ENCODE measurements around the gene NUTM1. TPM values are rescaled to one million over a fixed set of nuclear protein-coding genes. Genes with fewer than 3 reads are reported as not detected.
"Not testable (repeated sequence)": the region's sequence is repeated elsewhere in the genome, so short reads cannot be mapped to it uniquely, and the experiment has no call there.

The NUTM1 gene
- polyA plus RNA-seq, 3 donors, result 0.03 to 0.12 (median 0.05) TPM

DNA sequence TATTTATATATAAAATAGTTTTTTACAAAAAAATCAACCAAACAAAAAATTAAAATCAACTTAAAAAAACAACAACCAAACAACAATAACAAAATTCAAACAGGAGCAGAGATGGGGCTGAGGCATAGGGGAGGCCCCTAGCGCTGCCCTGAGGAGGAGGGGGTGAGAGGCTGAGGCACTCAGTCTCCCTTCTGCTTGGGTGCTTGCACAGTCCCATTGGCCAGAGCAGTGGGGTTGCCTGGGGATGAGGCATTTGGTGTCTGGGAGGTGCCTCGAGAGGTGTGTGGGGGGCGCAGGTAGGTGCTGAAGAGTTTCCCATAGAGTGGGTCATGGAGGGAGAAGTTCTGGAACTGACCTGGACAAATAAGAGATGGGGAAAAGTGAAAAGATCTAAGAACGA is 15.8 kb downstream of the NUTM1 start:
- no peak for DNase-seq (ENCODE audit: extremely low read depth in 1 of 11, low read depth in 9 of 11, low spot score in 4 of 11)

DNA sequence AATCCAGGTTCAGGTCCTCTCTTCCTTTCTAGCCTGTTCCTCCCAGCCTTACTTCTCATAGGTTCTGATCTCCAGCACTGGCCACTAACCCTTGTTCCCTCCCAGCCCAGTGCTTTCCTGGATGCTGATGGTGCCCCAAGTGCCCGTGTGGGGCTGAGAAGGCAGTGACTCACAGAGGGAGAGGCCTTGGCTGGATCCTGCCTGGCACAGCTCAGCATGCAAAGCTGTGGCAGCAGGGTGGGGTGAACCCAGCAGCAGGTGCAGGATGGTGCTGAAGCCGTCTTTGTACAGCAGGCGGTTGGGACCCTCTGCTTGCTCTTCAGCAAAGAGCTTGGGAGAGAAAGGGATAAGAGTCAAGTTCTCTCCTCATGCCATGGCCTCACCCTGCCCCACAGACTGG is 16.3 kb downstream of the NUTM1 start:
- no peak for DNase-seq (ENCODE audit: extremely low read depth in 1 of 11, low read depth in 9 of 11, low spot score in 4 of 11)

DNA sequence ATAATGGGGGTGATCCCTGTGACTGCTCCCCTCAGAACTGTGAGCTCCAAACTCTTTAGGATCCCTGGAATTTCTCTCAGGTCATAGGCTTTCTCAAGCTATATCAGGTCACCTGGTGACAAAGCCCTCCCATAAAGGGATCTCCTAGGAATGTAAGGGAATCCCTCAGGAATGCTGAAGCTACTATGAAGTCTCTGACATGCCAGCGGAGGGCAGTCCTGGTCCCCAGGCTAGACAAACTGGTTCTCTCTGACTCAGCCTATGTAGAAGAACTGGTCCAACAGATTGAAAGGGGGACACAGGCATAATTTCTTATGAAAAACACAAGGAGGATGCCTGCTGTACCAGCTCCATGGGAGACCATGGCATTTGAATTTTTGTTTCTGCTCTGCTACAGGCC is 17.2 kb downstream of the NUTM1 start:
- no peak for DNase-seq (ENCODE audit: extremely low read depth in 1 of 11, low read depth in 9 of 11, low spot score in 4 of 11)

DNA sequence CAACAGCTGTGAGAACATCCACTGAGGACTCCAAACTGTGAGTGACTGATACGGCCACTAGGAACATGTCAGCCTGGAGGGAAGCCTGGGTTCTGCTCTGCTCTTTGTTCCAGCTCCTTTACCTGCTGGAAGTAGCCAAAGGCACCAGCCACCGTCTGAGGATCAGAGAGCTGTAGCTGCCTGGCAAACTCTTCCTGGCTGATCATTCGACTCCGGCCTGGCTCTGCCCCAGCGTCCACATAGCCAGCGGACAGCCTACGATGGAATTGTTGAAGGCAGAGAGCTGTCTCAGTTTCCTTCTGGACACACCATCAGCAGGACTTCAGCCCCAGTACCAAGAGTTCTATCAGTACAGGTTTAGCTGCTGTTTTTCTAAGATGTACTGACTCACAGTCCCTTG is 18.2 kb downstream of the NUTM1 start:
- DNase-seq (ENCODE audit: extremely low read depth in 1 of 11, low read depth in 9 of 11, low spot score in 4 of 11), result no peak

DNA sequence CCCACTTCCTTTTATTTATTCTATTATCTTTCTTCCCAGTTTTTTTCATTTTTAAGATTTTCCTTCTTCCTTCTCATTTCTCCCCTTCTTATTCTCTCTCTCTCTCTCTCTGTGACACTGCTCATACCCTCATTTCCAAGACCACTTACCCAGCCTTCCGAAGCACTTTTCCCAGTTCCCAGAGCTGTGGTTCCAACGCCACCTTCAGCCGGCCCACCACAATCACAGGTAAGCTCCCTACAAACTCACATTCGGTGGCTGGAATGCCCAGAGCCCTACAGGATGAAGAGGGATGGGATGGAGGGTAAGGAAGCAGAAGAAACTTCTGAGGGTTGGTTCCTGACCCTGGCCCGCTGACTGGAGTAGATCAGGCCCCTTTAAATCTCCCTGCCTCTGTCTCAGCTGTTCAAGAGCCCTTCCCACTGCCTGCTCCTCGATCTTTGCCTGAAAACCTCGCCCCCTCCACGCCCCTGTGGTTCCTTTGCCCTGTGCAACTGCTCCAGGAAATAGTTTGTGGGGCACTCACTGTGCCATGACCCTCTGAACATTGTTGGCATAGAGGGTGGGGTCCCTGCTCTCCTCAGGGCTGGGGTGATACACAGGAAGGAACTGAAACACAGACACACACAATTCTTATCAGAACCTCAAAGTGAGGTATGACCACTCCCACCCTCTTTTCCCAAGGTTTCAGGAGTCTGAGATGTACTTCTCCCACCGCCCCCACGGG is 19.1 kb downstream of the NUTM1 start:
- no peak for DNase-seq (ENCODE audit: extremely low read depth in 1 of 11, low read depth in 9 of 11, low spot score in 4 of 11)

DNA sequence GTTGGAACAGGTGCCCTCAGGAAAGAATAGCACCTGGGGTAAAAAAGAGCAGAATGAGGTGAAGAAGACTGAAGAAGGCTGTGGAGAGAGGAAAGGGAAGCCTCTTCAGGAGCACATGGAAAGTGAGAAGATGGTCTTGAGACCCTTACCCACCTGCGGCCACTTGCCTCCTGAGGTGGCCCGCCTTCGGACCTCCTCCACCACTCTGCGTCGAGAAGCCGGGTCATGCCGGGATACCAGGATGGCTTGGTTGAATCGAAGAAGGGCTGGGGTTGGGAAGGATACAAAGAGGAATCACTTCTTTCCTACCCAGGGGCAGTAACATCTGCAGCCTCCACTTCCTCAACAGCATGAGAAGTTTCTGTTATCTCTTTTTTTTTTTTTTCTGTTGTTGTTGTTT is 20.9 kb downstream of the NUTM1 start:
- no peak for DNase-seq (ENCODE audit: extremely low read depth in 1 of 11, low read depth in 9 of 11, low spot score in 4 of 11)

DNA sequence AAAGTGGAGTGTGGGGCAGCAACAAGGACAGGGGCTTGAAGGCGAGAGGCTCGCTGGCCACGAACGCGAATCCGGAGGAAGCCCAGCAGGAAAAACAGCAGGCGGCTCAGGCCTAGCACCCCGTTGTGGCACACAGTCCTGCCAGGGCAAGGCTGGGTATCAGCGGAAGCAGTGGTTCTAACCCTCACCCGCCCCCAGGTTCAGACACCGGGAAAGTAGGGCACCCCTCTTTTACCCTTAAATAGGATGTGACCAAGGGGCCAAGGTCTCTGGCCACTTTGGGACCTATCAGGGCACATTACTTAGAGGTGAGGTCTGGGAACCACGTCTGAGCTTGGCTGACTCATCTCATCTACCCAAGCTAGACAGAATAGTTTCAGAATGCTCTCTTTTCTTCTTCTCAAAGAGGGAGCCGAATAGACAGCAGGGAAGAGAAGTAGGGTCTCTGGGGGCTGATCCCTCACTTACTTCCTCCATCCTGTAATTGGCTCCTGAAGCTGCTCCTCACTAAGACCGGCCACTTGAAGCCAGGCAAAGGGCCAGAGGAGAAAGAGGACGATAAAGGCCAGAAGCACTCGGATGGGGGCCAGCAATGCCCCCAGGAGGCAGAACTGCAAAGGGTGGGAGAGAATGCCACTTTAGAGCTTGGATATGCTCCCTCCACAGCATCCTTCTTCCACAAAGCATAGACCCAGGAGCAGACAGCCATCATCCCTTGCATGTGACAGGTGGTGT is 22.1 kb downstream of the NUTM1 start:
- DNase-seq (ENCODE audit: extremely low read depth in 1 of 11, low read depth in 9 of 11, low spot score in 4 of 11), result no peak

DNA sequence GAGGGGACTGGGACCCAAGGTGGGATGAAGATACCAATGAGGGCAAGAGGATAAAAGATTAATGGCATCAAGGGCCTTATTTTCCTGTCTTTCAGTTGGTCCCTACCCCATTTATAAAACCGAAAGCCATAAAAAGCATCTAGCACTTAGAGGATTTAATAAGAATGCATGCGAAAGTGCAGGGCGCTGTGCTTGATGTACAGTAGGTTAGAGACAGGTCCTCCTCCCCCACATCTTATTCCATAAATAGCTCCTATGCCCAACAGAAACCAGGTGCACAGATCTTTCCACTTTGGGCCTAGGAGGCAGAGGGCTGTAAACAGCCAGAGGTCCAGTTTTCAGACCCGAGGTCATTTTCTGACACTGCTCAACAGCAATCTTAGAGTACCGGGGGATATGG is 22.7 kb downstream of the NUTM1 start:
- no peak for DNase-seq (ENCODE audit: extremely low read depth in 1 of 11, low read depth in 9 of 11, low spot score in 4 of 11)

DNA sequence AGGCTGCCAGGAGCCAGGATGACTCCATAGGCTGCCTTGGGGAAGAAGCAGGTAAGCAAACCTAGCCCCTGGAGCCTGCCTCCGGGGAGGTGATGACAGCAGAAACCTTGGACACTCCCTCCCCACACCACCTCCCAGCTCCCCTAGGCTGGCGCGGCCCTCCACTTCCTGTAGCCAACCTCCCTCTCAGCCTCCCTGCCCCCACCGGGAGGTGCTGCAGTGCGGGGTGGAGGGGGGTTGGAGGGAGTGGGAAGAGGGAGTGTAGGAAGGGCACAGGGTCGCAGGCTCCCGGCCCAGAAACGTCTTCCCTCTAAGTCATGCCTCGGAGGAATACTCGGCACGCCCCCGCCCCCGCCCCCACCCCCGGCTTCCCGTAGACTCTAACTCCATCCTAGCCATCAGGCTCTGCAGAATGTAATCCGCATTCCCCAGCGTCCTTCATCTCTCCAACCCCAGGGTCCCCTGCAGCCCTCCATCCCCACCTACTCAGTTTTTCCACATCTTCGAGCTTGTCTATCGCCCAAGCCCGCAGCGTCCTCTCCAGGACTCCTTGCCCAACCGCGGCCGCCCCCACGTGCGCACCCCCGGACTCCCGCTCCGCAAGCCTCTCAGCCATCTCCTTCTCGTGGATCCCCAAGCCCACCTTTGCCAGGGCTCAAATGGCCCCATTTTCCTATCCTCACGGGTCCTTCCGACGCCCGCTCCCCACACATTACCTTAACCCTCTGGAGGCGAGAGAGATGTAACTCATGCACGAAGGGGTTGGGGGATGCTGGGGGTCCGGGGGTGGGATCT is 23.4 kb downstream of the NUTM1 start:
- DNase-seq (ENCODE audit: extremely low read depth in 1 of 11, low read depth in 9 of 11, low spot score in 4 of 11), result peak in 9 of 11 donors; percentile 21 to 60 (median 51)

DNA sequence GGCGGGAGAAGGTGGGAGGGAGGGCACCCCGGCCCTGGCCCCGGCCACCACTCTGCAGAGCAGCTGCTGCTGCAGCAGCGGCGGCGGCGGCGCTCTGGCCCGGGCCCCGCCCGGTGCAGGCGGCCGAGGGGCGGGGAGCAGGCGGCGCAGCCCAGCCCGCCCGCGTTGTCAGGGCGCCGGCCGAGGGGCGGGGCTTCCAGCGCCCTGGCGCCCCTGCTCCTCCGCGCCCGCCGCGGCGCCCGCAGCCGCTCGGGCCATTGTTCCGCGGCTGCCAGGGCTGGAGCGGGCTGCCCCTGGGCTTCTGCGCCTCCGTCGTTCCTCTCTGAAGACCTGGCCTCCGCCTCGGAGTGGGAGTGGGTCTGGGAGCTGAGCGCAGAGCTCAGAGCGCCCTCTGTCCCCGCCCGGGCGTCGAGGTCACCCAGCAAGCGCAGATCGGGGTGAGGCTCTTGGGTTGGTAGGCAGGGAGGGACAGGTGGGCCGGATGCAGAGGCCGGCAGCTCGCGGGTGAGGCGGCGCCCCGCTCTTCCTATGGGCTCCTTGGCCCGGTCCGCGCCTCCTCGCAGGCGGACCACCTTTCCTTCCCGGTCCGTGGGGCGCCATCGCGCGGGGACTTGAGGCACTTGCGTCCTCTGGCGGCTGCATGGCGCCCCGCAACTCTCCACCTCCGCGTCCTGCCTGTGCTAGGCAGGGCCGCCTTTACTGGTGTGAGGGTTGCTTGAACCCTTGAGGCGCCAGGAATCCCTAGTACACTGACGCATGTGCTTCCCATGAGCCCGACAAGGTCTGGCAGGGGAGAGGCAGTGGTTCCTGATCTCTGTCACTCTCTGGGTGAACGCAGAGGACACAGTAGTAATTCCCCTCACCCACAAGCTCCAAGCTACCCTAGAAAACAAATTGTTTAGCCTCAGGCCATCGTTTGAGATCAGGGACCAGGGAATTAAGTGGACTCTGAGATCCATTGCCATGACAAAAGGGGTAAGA is 24.3 kb downstream of the NUTM1 start, which contains the start of gene LPCAT4:
TSS of gene LPCAT4 (minus strand) at position 96 of the 981 bp plus-strand sequence. CDS start 96 bp downstream, outside the sequence.
- DNase-seq (ENCODE audit: extremely low read depth in 1 of 11, low read depth in 9 of 11, low spot score in 4 of 11), result peak; percentile 70 to 86 (median 80)

DNA sequence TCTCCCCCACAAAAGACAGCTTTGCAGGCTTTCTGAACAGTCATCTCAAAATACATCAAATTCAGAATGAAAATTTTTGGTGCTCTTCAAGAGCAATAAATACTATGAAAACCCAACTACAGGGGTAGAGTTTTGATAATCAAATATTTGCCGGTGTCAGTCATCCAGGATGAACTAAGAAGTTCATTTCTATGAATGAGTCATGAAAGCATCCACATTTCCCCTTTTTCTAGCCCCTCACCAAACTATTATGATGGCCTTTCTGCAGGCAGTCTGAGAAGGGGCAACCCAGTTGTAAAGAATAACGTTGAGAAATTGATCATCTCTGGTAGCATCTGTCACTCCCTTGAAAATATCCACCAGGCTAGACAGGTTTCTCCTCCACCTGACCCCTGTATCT is 27.0 kb downstream of the NUTM1 start:
- no peak for DNase-seq (ENCODE audit: extremely low read depth in 1 of 11, low read depth in 9 of 11, low spot score in 4 of 11)

DNA sequence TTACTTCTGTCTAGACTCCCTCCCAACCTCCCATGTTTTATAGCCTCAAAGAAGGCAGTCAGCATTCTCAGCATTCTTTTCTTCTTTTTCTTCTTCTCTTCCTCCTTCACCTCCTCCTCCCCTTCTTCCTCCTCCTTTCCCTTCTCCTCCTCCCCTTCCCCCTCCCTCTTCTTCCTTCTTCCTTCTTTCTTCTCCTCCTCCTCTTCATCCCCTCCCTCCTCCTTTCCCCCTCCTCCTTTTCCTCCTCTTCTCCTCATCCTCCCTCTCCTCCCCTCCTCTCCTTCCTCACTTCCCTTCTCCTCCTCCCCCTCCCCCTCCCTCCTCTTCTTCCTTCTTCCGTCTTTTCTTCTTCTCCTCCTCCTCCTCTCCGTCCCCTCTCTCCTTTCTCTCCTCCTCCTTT is 27.5 kb downstream of the NUTM1 start:
- DNase-seq (ENCODE audit: extremely low read depth in 1 of 11, low read depth in 9 of 11, low spot score in 4 of 11), result no peak

DNA sequence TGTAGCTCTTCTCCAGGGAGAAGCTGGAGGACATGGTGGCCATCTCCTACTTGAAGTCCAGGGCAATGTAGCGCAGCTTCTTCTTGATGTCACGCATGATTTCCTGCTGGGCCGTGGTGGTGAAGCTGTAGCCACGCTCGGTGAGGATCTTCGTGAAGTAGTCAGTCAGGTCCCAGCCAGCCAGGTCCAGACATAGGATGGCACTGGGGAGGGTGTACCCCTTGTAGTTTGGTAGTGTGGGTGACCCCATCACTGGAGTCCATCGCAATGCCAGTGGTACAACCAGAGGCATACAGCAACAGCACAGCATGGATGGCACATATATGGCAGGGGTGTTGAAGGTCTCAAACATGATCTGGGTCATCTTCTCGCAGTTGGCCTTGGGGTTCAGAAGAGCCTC is 30.8 kb downstream of the NUTM1 start:
- DNase-seq (ENCODE audit: extremely low read depth in 1 of 11, low read depth in 9 of 11, low spot score in 4 of 11), result no peak

DNA sequence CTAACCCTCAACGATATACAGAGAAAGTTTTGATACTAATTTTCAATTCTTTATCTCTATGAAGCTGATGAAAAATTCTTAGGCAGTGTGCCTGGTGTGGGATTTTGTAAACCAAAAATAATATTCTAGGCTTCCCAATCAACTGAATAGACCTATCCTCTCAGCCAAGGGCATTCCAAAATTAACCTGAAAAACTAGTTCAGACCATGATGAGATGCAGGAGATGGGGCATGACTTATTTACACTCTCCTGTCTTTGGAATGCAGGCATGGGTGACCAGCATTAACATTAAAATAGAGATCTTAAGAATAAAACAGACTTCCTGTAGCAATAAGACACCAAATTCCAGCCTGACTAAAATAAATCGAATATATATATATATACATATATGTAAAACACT is 31.7 kb downstream of the NUTM1 start:
- DNase-seq (ENCODE audit: extremely low read depth in 1 of 11, low read depth in 9 of 11, low spot score in 4 of 11), result no peak

DNA sequence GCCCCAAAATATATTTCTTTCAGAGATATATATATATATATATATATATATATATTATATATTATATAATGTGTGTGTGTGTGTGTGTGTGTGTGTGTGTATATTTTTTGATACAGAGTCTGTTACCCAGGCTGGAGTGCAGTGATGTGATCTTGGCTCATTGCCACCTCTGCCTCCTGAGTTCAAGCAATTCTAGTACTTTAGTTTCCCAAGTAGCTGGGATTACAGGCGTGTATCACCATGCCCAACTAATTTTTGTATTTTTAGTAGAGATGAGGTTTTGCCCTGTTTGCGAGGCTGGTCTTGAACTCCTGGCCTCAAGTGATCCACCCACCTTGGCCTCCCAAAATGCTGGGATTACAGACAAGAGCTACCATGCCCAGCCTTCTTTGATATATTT is 32.4 kb downstream of the NUTM1 start:
- DNase-seq (ENCODE audit: extremely low read depth in 1 of 11, low read depth in 9 of 11, low spot score in 4 of 11), result not testable (repeated sequence)

DNA sequence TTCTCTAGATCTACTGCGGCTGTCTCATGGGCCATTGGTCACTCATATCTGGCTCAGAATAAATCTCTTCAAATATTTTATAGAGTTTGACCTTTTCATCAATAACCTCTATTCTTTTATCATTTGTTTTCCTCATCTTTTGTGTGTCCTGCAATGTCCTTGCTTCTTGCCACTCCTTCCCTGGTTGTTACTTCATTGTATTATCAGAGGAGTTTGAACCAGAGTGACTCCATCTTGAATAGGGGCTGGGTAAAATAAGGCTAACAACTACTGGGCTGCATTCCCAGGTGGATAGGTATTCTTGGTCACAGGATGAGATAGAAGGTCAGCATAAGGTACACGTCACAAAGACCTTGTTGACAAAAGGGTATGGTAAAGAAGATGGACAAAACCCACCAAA is 33.7 kb downstream of the NUTM1 start:
- no peak for DNase-seq (ENCODE audit: extremely low read depth in 1 of 11, low read depth in 9 of 11, low spot score in 4 of 11)

DNA sequence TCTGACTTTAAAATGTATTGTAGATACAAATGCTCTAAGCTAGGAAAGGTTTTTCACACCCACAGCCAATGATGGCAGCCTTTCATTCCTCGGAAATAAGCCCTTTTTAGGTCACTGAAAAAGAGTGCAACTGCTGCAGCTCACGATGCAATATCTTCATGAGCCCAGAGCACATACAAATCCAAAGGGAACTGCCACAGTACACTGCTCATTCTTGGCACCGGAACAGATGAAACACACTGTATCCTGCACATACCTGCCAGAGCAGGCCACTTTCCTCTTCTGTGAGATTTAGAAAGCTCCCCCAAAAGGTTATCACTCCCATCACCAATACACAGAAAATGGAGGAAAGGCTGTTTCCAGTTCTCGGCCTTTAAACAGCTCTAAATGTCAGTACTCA is 37.4 kb downstream of the NUTM1 start:
- not testable (repeated sequence) for DNase-seq (ENCODE audit: extremely low read depth in 1 of 11, low read depth in 9 of 11, low spot score in 4 of 11)

DNA sequence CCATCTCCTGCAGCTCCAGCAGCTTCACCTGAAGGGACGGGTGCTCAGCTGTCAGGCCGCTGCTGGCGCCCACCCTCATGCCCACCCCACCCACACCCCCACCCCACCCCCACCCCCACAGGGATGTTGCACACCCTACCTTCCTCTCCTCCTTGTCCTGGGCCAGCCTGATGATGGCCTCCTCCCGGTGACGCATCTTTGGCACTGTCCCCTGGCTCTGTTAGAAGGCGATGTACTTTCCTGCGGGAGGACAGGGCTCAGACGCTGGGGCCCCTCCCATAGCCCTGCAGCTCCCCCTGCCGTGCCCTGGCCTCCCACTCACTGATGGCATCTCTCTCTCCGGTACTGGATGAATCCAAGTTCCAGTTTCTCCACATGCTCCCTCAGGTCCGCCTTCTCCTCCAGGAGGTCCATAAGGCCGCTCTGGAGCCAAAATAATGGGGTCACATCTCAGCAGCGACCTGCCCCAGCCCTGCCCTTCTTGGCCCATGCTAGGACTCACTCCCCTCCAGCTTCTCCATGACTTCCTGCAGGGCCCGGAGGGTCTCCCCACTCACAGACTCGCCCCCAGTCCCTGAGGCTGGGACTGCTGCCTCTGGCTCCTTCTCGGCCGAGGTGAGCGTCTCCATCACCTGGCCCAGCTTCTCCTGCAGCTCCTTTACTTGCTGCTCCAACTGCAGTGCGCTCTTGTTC is 38.9 kb downstream of the NUTM1 start:
- DNase-seq (ENCODE audit: extremely low read depth in 1 of 11, low read depth in 9 of 11, low spot score in 4 of 11), result not testable (repeated sequence)
